Transverse colon (tissue), 4 donors: ENCODE results near the gene P3H2.

ENCODE experiments used
- EP300 ChIP-seq: sonication (generic); formaldehyde crosslinking; IDR thresholded peaks from one replicate; pipeline ENCODE4 v1.6.1; 2017; ENCODE audit warnings: antibody characterized with exemption, low read depth
- POLR2A ChIP-seq: fragments of 450-650 bp; IDR thresholded peaks from one replicate; pipeline ENCODE4 v1.6.1; 2016; ENCODE audit warnings: antibody characterized with exemption, mild to moderate bottlenecking, moderate library complexity
- POLR2AphosphoS5 ChIP-seq, 3 donors: sonication (generic); formaldehyde crosslinking; IDR thresholded peaks; one replicate each; pipeline ENCODE4 v1.6.1; 2016; ENCODE audit warnings: antibody characterized with exemption in 3 of 3
- TF ChIP-seq, protein P1 (sequence below), 5 experiments: fragments of 200-600 bp in 3 of 5; fragments of 450-650 bp in 2 of 5; sonication (generic) in 3 of 5; IDR thresholded peaks; 1 replicate in 2 of 5; 2 replicates in 3 of 5; pipeline ENCODE4 v1.5.1; 2016 to 2017; ENCODE audit warnings: antibody characterized with exemption in 5 of 5, inconsistent platforms in 3 of 5, mild to moderate bottlenecking in 2 of 5, moderate library complexity in 1 of 5

DNA sequence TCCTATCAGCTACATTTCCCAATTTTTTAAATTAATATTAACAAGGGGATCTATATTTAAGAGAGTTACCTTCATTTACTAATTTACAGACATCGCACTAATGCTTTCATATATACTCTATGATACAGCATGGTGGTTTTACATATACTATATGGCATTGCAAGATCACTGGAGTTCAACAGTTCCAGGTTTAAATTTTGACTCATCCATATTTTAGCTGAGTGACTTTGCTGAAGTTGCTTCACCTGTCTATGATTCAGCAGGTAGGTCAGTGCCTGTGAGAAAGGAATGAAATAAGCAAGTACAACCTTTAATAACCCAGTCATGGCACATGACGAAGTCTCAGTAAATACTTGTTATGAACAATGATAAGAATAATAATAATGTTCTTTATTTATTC is 211.1 kb downstream of the P3H2 start:
- TF ChIP-seq, protein P1, sequence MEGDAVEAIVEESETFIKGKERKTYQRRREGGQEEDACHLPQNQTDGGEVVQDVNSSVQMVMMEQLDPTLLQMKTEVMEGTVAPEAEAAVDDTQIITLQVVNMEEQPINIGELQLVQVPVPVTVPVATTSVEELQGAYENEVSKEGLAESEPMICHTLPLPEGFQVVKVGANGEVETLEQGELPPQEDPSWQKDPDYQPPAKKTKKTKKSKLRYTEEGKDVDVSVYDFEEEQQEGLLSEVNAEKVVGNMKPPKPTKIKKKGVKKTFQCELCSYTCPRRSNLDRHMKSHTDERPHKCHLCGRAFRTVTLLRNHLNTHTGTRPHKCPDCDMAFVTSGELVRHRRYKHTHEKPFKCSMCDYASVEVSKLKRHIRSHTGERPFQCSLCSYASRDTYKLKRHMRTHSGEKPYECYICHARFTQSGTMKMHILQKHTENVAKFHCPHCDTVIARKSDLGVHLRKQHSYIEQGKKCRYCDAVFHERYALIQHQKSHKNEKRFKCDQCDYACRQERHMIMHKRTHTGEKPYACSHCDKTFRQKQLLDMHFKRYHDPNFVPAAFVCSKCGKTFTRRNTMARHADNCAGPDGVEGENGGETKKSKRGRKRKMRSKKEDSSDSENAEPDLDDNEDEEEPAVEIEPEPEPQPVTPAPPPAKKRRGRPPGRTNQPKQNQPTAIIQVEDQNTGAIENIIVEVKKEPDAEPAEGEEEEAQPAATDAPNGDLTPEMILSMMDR (IDR thresholded peaks at IDR 0.05): no peak
- no peak for TF ChIP-seq POLR2A
- no peak for TF ChIP-seq POLR2AphosphoS5 (IDR thresholded peaks at IDR 0.05)
- TF ChIP-seq EP300: no peak
